Esophagus muscularis mucosa (tissue), 4 donors: ENCODE results near the gene POLG. TPM values are rescaled to one million over a fixed set of nuclear protein-coding genes. Genes with fewer than 3 reads are reported as not detected.

Experiments
- DNase-seq: peaks from one replicate; pipeline ENCODE4 v3.0.0-alpha.2; 2017; ENCODE audit errors: extremely low spot score
- H3K27ac ChIP-seq, 4 donors: fragments of 200-600 bp; sonication (generic); replicated peaks in 1 of 4; 1 replicate in 3 of 4; 2 replicates in 1 of 4; pipeline ENCODE4 v1.5.1; 2016 to 2019; ENCODE audit warnings: mild to moderate bottlenecking in 1 of 4
- H3K27me3 ChIP-seq, 4 donors: fragments of 200-600 bp; sonication (generic); one replicate each; pipeline versions ENCODE4 v1.5.1 to v1.6.0; 2016 to 2019
- H3K36me3 ChIP-seq, 4 donors: fragments of 200-600 bp; sonication (generic); one replicate each; pipeline ENCODE4 v1.5.1; 2016 to 2019
- H3K4me1 ChIP-seq, 4 donors: fragments of 200-600 bp; sonication (generic); one replicate each; pipeline ENCODE4 v1.5.1; 2016 to 2019
- H3K4me3 ChIP-seq, 4 donors: fragments of 200-600 bp; sonication (generic); 1 replicate in 2 of 4; 2 replicates in 2 of 4; pipeline ENCODE4 v1.5.1; 2016 to 2019; ENCODE audit warnings: mild to moderate bottlenecking in 4 of 4, moderate library complexity in 1 of 4
- H3K9me3 ChIP-seq, 4 donors: fragments of 200-600 bp; sonication (generic); 1 replicate in 3 of 4; 2 replicates in 1 of 4; pipeline ENCODE4 v1.5.1; 2016 to 2019
- CTCF ChIP-seq, 3 experiments: fragments of 200-600 bp in 2 of 3; fragments of 450-650 bp in 1 of 3; sonication (generic) in 2 of 3; IDR thresholded peaks; one replicate each; pipeline ENCODE4 v1.5.1; 2017 to 2019; ENCODE audit warnings: antibody characterized with exemption in 3 of 3, mild to moderate bottlenecking in 2 of 3, moderate library complexity in 1 of 3
- EP300 ChIP-seq: sonication (generic); formaldehyde crosslinking; IDR thresholded peaks from one replicate; pipeline ENCODE4 v1.6.1; 2017; ENCODE audit warnings: antibody characterized with exemption
- POLR2A ChIP-seq: fragments of 450-650 bp; IDR thresholded peaks from one replicate; pipeline ENCODE4 v1.6.1; 2017; ENCODE audit warnings: antibody characterized with exemption, moderate library complexity, mild to moderate bottlenecking, low read depth
- POLR2AphosphoS5 ChIP-seq, 2 donors: sonication (generic); formaldehyde crosslinking; IDR thresholded peaks; one replicate each; pipeline ENCODE4 v1.6.1; 2017; ENCODE audit warnings: antibody characterized with exemption in 2 of 2
- WGBS: methylation state at CpG from one replicate; pipeline ENCODE4 v1.1.5; 2018; 5-methylcytosine and 5-hydroxymethylcytosine counted together
- intact Hi-C: fragments of 100-400 bp; cut with DNase I; formaldehyde crosslinking; loops from one replicate; pipeline ENCODE4 v1.15.1; 2023
- total RNA-seq, 4 donors: library from RNA; depleted of rRNA; stranded (reverse); fragments of >200 nt; gene quantifications; one replicate each; pipeline versions ENCODE4 v1.1.0 to v1.2.1, GENCODE V29; 2016

Gene POLG
- total RNA-seq, 4 donors from 2014 or later: 51.0 to 86.0 (median 66.7) TPM

- peaks cover 46 to 76% (median 71%) of the 10 kb centered on the region in 4 donors for H3K36me3 ChIP-seq
- no peaks in the 10 kb centered on the region for H3K27me3 ChIP-seq
- 76% methylated on average over 7 of the region's 7 CpGs for WGBS
- H3K4me3 ChIP-seq: no peak overlapping the region
- H3K4me1 ChIP-seq: peaks cover 55 to 74% (median 65%) of the 10 kb centered on the region in 4 donors
- H3K9me3 ChIP-seq: no peaks in the 10 kb centered on the region
- TF ChIP-seq EP300: no peak
- no peak for TF ChIP-seq POLR2A
- no peak for TF ChIP-seq POLR2AphosphoS5 (IDR thresholded peaks at IDR 0.05)
- TF ChIP-seq CTCF (IDR thresholded peaks at IDR 0.05): no peak
- intact Hi-C loops: loop anchor here (5.0 kb wide), 1 partner anchor 89 kb away; the partner anchor contains the start of gene FANCI
- DNase-seq: no peak
- no peak overlapping the region for H3K27ac ChIP-seq
These were observed 3.6 kb downstream of the POLG start for GRCh38 chr15:89330881-89331595.

- Histone ChIP-seq H3K9me3 (no peaks in the 10 kb centered on the region), H3K36me3 (peaks cover 55 to 85% (median 80%) of the 10 kb centered on the region in 4 donors), H3K4me1 (peaks cover 48 to 65% (median 57%) of the 10 kb centered on the region in 4 donors), H3K4me3 (no peak overlapping the region), H3K27ac (no peak overlapping the region), H3K27me3 (no peaks in the 10 kb centered on the region)
- intact Hi-C loops: loop anchor here (5.0 kb wide), 1 partner anchor 88 kb away; the partner anchor contains the start of gene FANCI
- DNase-seq: no peak
- TF ChIP-seq EP300: no peak
- TF ChIP-seq POLR2A: no peak
- no peak for TF ChIP-seq POLR2AphosphoS5 (IDR thresholded peaks at IDR 0.05)
- no peak for TF ChIP-seq CTCF (IDR thresholded peaks at IDR 0.05)
- WGBS: 91% methylated on average over 6 of the region's 6 CpGs
These were observed 4.5 kb downstream of the POLG start for GRCh38 chr15:89330119-89330518.

GRCh38 chr15:89329329-89330084, 5.1 kb downstream of the POLG start:
- DNase-seq: no peak
- intact Hi-C loops: loop anchor here (5.0 kb wide), 1 partner anchor 87 kb away; the partner anchor contains the start of gene FANCI
- H3K4me3 ChIP-seq: no peak overlapping the region
- peaks cover 58 to 91% (median 86%) of the 10 kb centered on the region in 4 donors for H3K36me3 ChIP-seq
- H3K9me3 ChIP-seq: no peaks in the 10 kb centered on the region
- 80% methylated on average over 8 of the region's 8 CpGs for WGBS
- no peak overlapping the region for H3K27ac ChIP-seq
- H3K27me3 ChIP-seq: no peaks in the 10 kb centered on the region
- peaks cover 48 to 63% (median 56%) of the 10 kb centered on the region in 4 donors for H3K4me1 ChIP-seq
- no peak for TF ChIP-seq POLR2A
- TF ChIP-seq POLR2AphosphoS5 (IDR thresholded peaks at IDR 0.05): no peak
- no peak for TF ChIP-seq CTCF (IDR thresholded peaks at IDR 0.05)
- no peak for TF ChIP-seq EP300

GRCh38 chr15:89328398-89329254, 6.0 kb downstream of the POLG start:
- 84% methylated on average over 7 of the region's 13 CpGs for WGBS
- Histone ChIP-seq H3K27me3 (no peaks in the 10 kb centered on the region), H3K9me3 (no peaks in the 10 kb centered on the region), H3K4me1 (peaks cover 45 to 58% (median 52%) of the 10 kb centered on the region in 4 donors), H3K4me3 (no peak overlapping the region), H3K36me3 (peaks cover 67 to 100% (median 94%) of the 10 kb centered on the region in 4 donors), H3K27ac (no peak overlapping the region)
- intact Hi-C loops: no loop called here
- no peak for TF ChIP-seq CTCF (IDR thresholded peaks at IDR 0.05)
- no peak for TF ChIP-seq POLR2A
- TF ChIP-seq EP300: no peak
- TF ChIP-seq POLR2AphosphoS5 (IDR thresholded peaks at IDR 0.05): no peak
- no peak for DNase-seq
